ENCODE measurements around the gene RER1.

The RER1 gene

GRCh38 chr1:2391041-2391930 is at the start of gene RER1, which contains the start of gene MORN1:
RER1 (plus strand) TSS chr1:2391841; CDS start chr1:2395791, 3,950 bp downstream.
MORN1 (minus strand) TSS chr1:2391554; CDS start chr1:2391533, 21 bp downstream.
- DNase-seq = peak; percentile 100

- DNase-seq = no peak
These were observed 49.1 kb upstream of the RER1 start for GRCh38 chr1:2342384-2343022.

- DNase-seq = no peak
These were observed 48.4 kb upstream of the RER1 start for GRCh38 chr1:2343023-2343935.

GRCh38 chr1:2344121-2344681 is 47.4 kb upstream of the RER1 start:
- DNase-seq = no peak

GRCh38 chr1:2344744-2345296 is 46.8 kb upstream of the RER1 start:
- no peak for DNase-seq

GRCh38 chr1:2345297-2346075 is 46.2 kb upstream of the RER1 start:
- DNase-seq = no peak

GRCh38 chr1:2346691-2347408 is 44.8 kb upstream of the RER1 start:
- no peak for DNase-seq

GRCh38 chr1:2347409-2347785 is 44.2 kb upstream of the RER1 start:
- no peak for DNase-seq

- no peak for DNase-seq
These were observed 43.7 kb upstream of the RER1 start for GRCh38 chr1:2347896-2348295.

GRCh38 chr1:2348346-2349325 is 43.0 kb upstream of the RER1 start:
- no peak for DNase-seq

GRCh38 chr1:2349806-2350205 is 41.8 kb upstream of the RER1 start:
- no peak for DNase-seq

- no peak for DNase-seq
These were observed 41.1 kb upstream of the RER1 start for GRCh38 chr1:2350501-2350900.

GRCh38 chr1:2350911-2351655 is 40.6 kb upstream of the RER1 start:
- no peak for DNase-seq

- DNase-seq = no peak
These were observed 39.9 kb upstream of the RER1 start for GRCh38 chr1:2351723-2352122.

GRCh38 chr1:2352341-2352896 is 39.2 kb upstream of the RER1 start:
- no peak for DNase-seq

GRCh38 chr1:2352897-2353550 is 38.6 kb upstream of the RER1 start:
- no peak for DNase-seq

- DNase-seq = no peak
These were observed 37.8 kb upstream of the RER1 start for GRCh38 chr1:2353551-2354438.

Measured in HCEC 1CT (cell line).